GM12878 (cell line): Measurements from ENCODE around the gene CELF3. TPM values are rescaled to one million over a fixed set of nuclear protein-coding genes. Genes with fewer than 3 reads are reported as not detected.

Source experiments
- ATAC-seq: fragments of 200-7000 bp; cut with Tn5 transposase; 3 replicates; pipeline ENCODE4 v1.9.1; 2020; ENCODE audit warnings: mild to moderate bottlenecking, moderate library complexity
- BruUV-seq: library from RNA; stranded (reverse); fragments of 400-500 nt; replicated peaks from 2 replicates; lab custom pipeline; 2021; lab: Mats Ljungman, UMichigan
- CTCF ChIA-PET: fragments of 300-600 bp; sonication (Branson Sonifier 250); formaldehyde crosslinking; extraction: SDS; loops from one replicate; lab custom pipeline; 2021; ENCODE audit warnings: inconsistent platforms; lab: Yijun Ruan, JAX
- POLR2A ChIA-PET: fragments of 350-600 bp; formaldehyde crosslinking; extraction: SDS; loops from one replicate; lab custom pipeline; 2021; ENCODE audit warnings: inconsistent platforms; lab: Charles Lee
- RAD21 ChIA-PET: fragments of 300-600 bp; sonication (Branson Sonifier 250); formaldehyde crosslinking; loops from one replicate; lab custom pipeline; 2023; ENCODE audit warnings: antibody characterized with exemption; ENCODE audit not compliant: unreplicated experiment; lab: Charles Lee
- SMC1A ChIA-PET: fragments of 300-600 bp; sonication (Branson Sonifier 250); formaldehyde crosslinking; loops from one replicate; lab custom pipeline; 2023; ENCODE audit not compliant: unreplicated experiment, uncharacterized antibody; lab: Charles Lee
- DNase-seq: peaks from one replicate; pipeline ENCODE4 v3.0.0-alpha.2; 2011; ENCODE audit warnings: low read depth, low spot score
- FAIRE-seq: peaks from 3 replicates; lab custom pipeline; 2011; peaks lifted over from hg19 to GRCh38; lab: Jason Lieb, UNC
- H2AFZ ChIP-seq: 2 replicates; pipeline ENCODE4 v1.6.0; 2011; ENCODE audit warnings: low read depth, low read length, control low read depth; ENCODE audit not compliant: control insufficient read depth
- H3K27ac ChIP-seq: 2 replicates; pipeline ENCODE4 v1.5.1; 2011; ENCODE audit warnings: control low read depth; ENCODE audit not compliant: control insufficient read depth, insufficient read depth
- H3K27me3 ChIP-seq, 2 experiments: replicated peaks in 1 of 2; 2 replicates each; pipeline versions ENCODE4 v1.6.0 to v1.6.1; 2011; ENCODE audit warnings: low read length in 1 of 2; ENCODE audit not compliant: control insufficient read depth in 2 of 2, insufficient read depth in 2 of 2
- H3K36me3 ChIP-seq, 2 experiments: 2 replicates each; pipeline ENCODE4 v1.5.1; 2011; ENCODE audit warnings: low read length in 1 of 2; ENCODE audit not compliant: control insufficient read depth in 2 of 2, insufficient read depth in 2 of 2
- H3K4me1 ChIP-seq: 2 replicates; pipeline ENCODE4 v1.6.1; 2011; ENCODE audit warnings: mild to moderate bottlenecking, low read length, moderate library complexity, mixed read lengths; ENCODE audit not compliant: control insufficient read depth, insufficient read depth
- H3K4me2 ChIP-seq: 2 replicates; pipeline ENCODE4 v1.6.0; 2011; ENCODE audit warnings: control low read depth; ENCODE audit not compliant: control insufficient read depth, insufficient read depth
- H3K4me3 ChIP-seq: fragments of 200-600 bp; sonication (generic); 2 replicates; pipeline ENCODE4 v1.5.1; 2016
- H3K79me2 ChIP-seq: 2 replicates; pipeline ENCODE4 v1.6.0; 2011; ENCODE audit warnings: low read length; ENCODE audit not compliant: control insufficient read depth, insufficient read depth
- H3K9ac ChIP-seq: 2 replicates; pipeline ENCODE4 v1.8.0; 2011; ENCODE audit warnings: low read length, control low read depth, mixed read lengths; ENCODE audit not compliant: control insufficient read depth, insufficient read depth
- H3K9me3 ChIP-seq: replicated peaks from 3 replicates; pipeline ENCODE4 v1.5.1; 2011; ENCODE audit warnings: mild to moderate bottlenecking, low read length; ENCODE audit not compliant: control insufficient read depth, insufficient read depth
- H4K20me1 ChIP-seq: 2 replicates; pipeline ENCODE4 v1.6.0; 2011; ENCODE audit not compliant: control insufficient read depth, insufficient read depth
- GABPA ChIP-seq: IDR thresholded peaks from 2 replicates; pipeline ENCODE4 v1.6.1; 2014; ENCODE audit warnings: antibody characterized with exemption, low read depth, mild to moderate bottlenecking, inconsistent platforms
- HDAC6 ChIP-seq: fragments of 200-600 bp; sonication (generic); IDR thresholded peaks from one replicate; pipeline ENCODE4 v1.8.0; 2017; ENCODE audit warnings: antibody characterized with exemption; ENCODE audit not compliant: unreplicated experiment
- LARP7 ChIP-seq: fragments of 450-650 bp; IDR thresholded peaks from 2 replicates; pipeline ENCODE4 v1.6.1; 2017; ENCODE audit warnings: mild to moderate bottlenecking
- PAX8 ChIP-seq: fragments of 450-650 bp; IDR thresholded peaks from 2 replicates; pipeline ENCODE4 v1.6.1; 2017; ENCODE audit warnings: mild to moderate bottlenecking, moderate library complexity
- RAD51 ChIP-seq: fragments of 450-650 bp; IDR thresholded peaks from 2 replicates; pipeline ENCODE4 v1.6.1; 2016; ENCODE audit warnings: moderate library complexity, mild to moderate bottlenecking, inconsistent platforms
- SIX5 ChIP-seq: IDR thresholded peaks from 2 replicates; pipeline ENCODE4 v1.6.1; 2011; ENCODE audit warnings: mild to moderate bottlenecking, low read depth, low read length, moderate library complexity; ENCODE audit not compliant: severe bottlenecking
- SMAD5 ChIP-seq: IDR thresholded peaks from 2 replicates; pipeline ENCODE4 v1.6.1; 2016; ENCODE audit warnings: antibody characterized with exemption, low read depth
- SMARCA5 ChIP-seq: fragments of 450-650 bp; IDR thresholded peaks from 2 replicates; pipeline ENCODE4 v1.6.1; 2017; ENCODE audit warnings: mild to moderate bottlenecking
- SUZ12 ChIP-seq: fragments of 200-600 bp; sonication (generic); IDR thresholded peaks from one replicate; pipeline ENCODE4 v1.6.1; 2018; ENCODE audit warnings: antibody characterized with exemption, mild to moderate bottlenecking; ENCODE audit not compliant: unreplicated experiment
- TBL1XR1 ChIP-seq: IDR thresholded peaks from 2 replicates; pipeline ENCODE4 v1.6.1; 2012; ENCODE audit warnings: low read depth, low read length, improper control_type of control experiment
- TCF3 ChIP-seq: IDR thresholded peaks from 2 replicates; pipeline ENCODE4 v1.6.1; 2012; ENCODE audit warnings: low read depth, mild to moderate bottlenecking, low read length, borderline replicate concordance; ENCODE audit not compliant: insufficient read depth
- in situ Hi-C: fragments of 300-500 bp; cut with MboI; formaldehyde crosslinking; loops from 9 replicates; pipeline ENCODE4 v1.14.3; 2018; ENCODE audit warnings: mixed read lengths
- intact Hi-C: fragments of 100-400 bp; cut with micrococcal nuclease; formaldehyde crosslinking; loops from one replicate; pipeline ENCODE4 v1.14.2; 2022; ENCODE audit not compliant: unreplicated experiment
- polyA plus RNA-seq, 11 experiments: library from polyadenylated mRNA; depleted of rRNA in 4 of 11; unstranded in 6 of 11; stranded (reverse) in 5 of 11; fragments of >200 nt; fragmentation: Nextera tagmentation in 4 of 11; fragmentation: Illumina TruSeq in 1 of 11; extraction: Ambion mirVana in 4 of 11; extraction: Trizol in 1 of 11; gene quantifications; 1 replicate in 1 of 11; 2 replicates in 10 of 11; pipeline versions ENCODE4 v1.2.1 to v1.2.3, GENCODE V29; 2011 to 2016; ENCODE audit warnings: inconsistent platforms in 2 of 11, missing spikeins in 2 of 11, low read depth in 1 of 11
- total RNA-seq, 4 experiments: library from RNA; depleted of rRNA in 3 of 4; stranded (reverse); fragments of >200 nt in 3 of 4; fragmentation: Illumina TruSeq in 1 of 4; extraction: Trizol in 1 of 4; gene quantifications; 2 replicates each; pipeline versions ENCODE4 v1.2.1 to v1.2.3, GENCODE V29; 2013 to 2021
- TF ChIP-seq, protein P1 (sequence below): fragments of 450-650 bp; IDR thresholded peaks from 2 replicates; pipeline ENCODE4 v1.6.1; 2017; ENCODE audit warnings: borderline replicate concordance
- TF ChIP-seq, protein P2 (sequence below): fragments of 450-650 bp; conservative IDR thresholded peaks from 2 replicates; pipeline ENCODE4 v1.6.1; 2017; ENCODE audit warnings: mild to moderate bottlenecking, moderate library complexity

Gene CELF3
- total and polyA plus RNA-seq, 10 of the 15 experiments (the other 5 are each of a cell fraction or from before 2014, with no cell fraction given), result 0.09 TPM; not detected in 9

- no peaks in the 10 kb centered on the region for H3K36me3 ChIP-seq
- SMC1A ChIA-PET, result interaction anchor here (1.1 kb wide), 1 partner anchor 143 kb away, joined by 3 read pairs; no protein-coding TSS in a partner anchor
- ATAC-seq, result no peak
- no peaks in the 10 kb centered on the region for H3K27me3 ChIP-seq
- H4K20me1 ChIP-seq, result no peaks in the 10 kb centered on the region
- no peak for FAIRE-seq
- H3K4me3 ChIP-seq, result no peak overlapping the region
- DNase-seq, result no peak
- no peaks in the 10 kb centered on the region for H3K4me1 ChIP-seq
- in situ Hi-C loops, result loop anchor here (5.0 kb wide), 1 partner anchor 50 kb away; no protein-coding TSS in a partner anchor
- RAD21 ChIA-PET, result no interaction called here
- no peak overlapping the region for H3K9ac ChIP-seq
- no TSS peak for BruUV-seq
- no peak overlapping the region for H3K27ac ChIP-seq
- no peaks in the 10 kb centered on the region for H3K79me2 ChIP-seq
- CTCF ChIA-PET, result interaction anchor here (2.5 kb wide), 1 partner anchor 144 kb away, joined by 7 read pairs; no protein-coding TSS in a partner anchor
- H2AFZ ChIP-seq, result no peak overlapping the region
- POLR2A ChIA-PET, result no interaction called here
- intact Hi-C loops, result no loop called here
- H3K9me3 ChIP-seq, result peaks cover 7% of the 10 kb centered on the region; the same call in 1 of the 3 replicates
- TF ChIP-seq SUZ12, result no peak
- TF ChIP-seq LARP7, result no peak
- no peak for TF ChIP-seq SIX5
- TF ChIP-seq HDAC6, result no peak
- TF ChIP-seq SMAD5, result no peak
- TF ChIP-seq RAD51, result no peak
- TF ChIP-seq PAX8, result no peak
- TF ChIP-seq TBL1XR1, result no peak
- TF ChIP-seq, protein P1, sequence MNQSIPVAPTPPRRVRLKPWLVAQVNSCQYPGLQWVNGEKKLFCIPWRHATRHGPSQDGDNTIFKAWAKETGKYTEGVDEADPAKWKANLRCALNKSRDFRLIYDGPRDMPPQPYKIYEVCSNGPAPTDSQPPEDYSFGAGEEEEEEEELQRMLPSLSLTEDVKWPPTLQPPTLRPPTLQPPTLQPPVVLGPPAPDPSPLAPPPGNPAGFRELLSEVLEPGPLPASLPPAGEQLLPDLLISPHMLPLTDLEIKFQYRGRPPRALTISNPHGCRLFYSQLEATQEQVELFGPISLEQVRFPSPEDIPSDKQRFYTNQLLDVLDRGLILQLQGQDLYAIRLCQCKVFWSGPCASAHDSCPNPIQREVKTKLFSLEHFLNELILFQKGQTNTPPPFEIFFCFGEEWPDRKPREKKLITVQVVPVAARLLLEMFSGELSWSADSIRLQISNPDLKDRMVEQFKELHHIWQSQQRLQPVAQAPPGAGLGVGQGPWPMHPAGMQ, result no peak
- TF ChIP-seq GABPA, result no peak
- TF ChIP-seq SMARCA5, result no peak
- TF ChIP-seq TCF3, result no peak
- TF ChIP-seq, protein P2, sequence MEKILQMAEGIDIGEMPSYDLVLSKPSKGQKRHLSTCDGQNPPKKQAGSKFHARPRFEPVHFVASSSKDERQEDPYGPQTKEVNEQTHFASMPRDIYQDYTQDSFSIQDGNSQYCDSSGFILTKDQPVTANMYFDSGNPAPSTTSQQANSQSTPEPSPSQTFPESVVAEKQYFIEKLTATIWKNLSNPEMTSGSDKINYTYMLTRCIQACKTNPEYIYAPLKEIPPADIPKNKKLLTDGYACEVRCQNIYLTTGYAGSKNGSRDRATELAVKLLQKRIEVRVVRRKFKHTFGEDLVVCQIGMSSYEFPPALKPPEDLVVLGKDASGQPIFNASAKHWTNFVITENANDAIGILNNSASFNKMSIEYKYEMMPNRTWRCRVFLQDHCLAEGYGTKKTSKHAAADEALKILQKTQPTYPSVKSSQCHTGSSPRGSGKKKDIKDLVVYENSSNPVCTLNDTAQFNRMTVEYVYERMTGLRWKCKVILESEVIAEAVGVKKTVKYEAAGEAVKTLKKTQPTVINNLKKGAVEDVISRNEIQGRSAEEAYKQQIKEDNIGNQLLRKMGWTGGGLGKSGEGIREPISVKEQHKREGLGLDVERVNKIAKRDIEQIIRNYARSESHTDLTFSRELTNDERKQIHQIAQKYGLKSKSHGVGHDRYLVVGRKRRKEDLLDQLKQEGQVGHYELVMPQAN, result no peak
- H3K4me2 ChIP-seq, result no peak overlapping the region
These were observed 20.9 kb upstream of the CELF3 start for GRCh38 chr1:151737479-151737878.
